ENCODE measurements around the gene ACYP1.

The ACYP1 gene

DNA sequence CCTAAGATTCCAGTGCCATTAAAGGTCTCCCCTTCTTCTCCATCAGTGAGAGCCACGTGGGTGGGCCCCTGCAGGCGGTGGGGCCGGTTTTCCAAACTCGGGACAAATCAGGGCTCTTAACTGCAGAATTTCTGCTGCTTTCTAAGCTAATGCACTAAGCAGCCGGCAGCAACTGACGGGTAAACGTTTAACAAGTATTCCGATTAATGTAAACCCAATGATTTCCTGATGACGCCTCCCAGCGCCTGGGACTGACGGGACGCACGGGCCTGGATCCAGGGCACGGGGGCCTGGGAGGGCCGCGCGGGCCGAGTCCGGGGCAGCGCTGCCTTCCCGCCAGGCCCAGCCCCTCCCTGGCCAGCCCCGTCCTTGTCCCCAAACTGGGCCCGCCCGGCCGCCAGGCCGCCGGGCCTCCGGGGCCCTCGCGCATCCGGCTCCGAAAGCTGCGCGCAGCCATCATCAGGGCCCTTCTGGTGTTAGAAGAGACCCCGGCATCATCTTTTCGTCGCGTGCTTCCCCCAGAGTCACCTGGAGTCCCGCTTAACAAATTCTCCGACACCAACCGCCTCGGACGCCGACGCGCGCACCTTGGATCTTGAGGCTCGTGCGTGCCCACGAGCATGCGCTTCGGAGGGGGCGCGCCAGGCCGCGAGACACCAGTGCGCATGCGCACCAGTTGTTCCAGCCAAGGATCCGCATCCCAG is 12.8 kb downstream of the ACYP1 start, which contains the start of gene MLH3:
Gene MLH3 (minus strand): TSS at position 616 of the 704 bp plus-strand sequence. CDS start 1,812 bp downstream, outside the sequence.
- DNase-seq = peak; percentile 73
- Histone ChIP-seq H2AFZ (ENCODE audit: low read length) (peak within 1 kb of the TSS; percentile 61), H3K4me3 (ENCODE audit: low read length) (peak within 1 kb of the TSS; percentile 62), H3K27ac (ENCODE audit: low read length) (peak within 1 kb of the TSS; percentile 25; the same call in 1 of the 2 replicates), H3K4me2 (ENCODE audit: low read depth, low read length) (peak within 1 kb of the TSS; percentile 73), H4K20me1 (ENCODE audit: insufficient read depth, low read length) (no peaks in the 10 kb centered on the region), H3K9me2 (replicated peaks; ENCODE audit: insufficient read depth, low read length) (no peaks in the 10 kb centered on the region), H3K4me1 (ENCODE audit: low read length) (no peaks in the 10 kb centered on the region), H3K36me3 (replicated peaks; ENCODE audit: insufficient read depth, low read length) (no peaks in the 10 kb centered on the region), H3K9ac (ENCODE audit: low read length) (peak within 1 kb of the TSS; percentile 62), H3F3A (ENCODE audit: insufficient read depth, low read length) (peaks cover 3% of the 10 kb centered on the region; the same call in 1 of the 2 replicates), H3K27me3 (replicated peaks; ENCODE audit: insufficient read depth, low read length) (no peaks in the 10 kb centered on the region), H3K79me2 (ENCODE audit: low read length) (no peaks in the 10 kb centered on the region), H3K9me3 (replicated peaks; ENCODE audit: insufficient read depth, low read length) (no peaks in the 10 kb centered on the region)
- no peak for TF ChIP-seq CTCF (IDR thresholded peaks at IDR 0.05; ENCODE audit: low read length)
- TF ChIP-seq EZH2 (optimal IDR thresholded peaks at IDR 0.05; ENCODE audit: low read depth, low read length) = no peak

GRCh38 chr14:75049731-75050201 is 14.1 kb downstream of the ACYP1 start:
- Histone ChIP-seq H4K20me1 (ENCODE audit: insufficient read depth, low read length) (no peaks in the 10 kb centered on the region), H3K27me3 (replicated peaks; ENCODE audit: insufficient read depth, low read length) (no peaks in the 10 kb centered on the region), H3K4me3 (ENCODE audit: low read length) (no peak overlapping the region), H3K4me1 (ENCODE audit: low read length) (no peaks in the 10 kb centered on the region), H3K4me2 (ENCODE audit: low read depth, low read length) (no peak overlapping the region), H3K36me3 (replicated peaks; ENCODE audit: insufficient read depth, low read length) (no peaks in the 10 kb centered on the region), H3K79me2 (ENCODE audit: low read length) (no peaks in the 10 kb centered on the region), H2AFZ (ENCODE audit: low read length) (no peak overlapping the region), H3K9ac (ENCODE audit: low read length) (no peak overlapping the region), H3K9me2 (replicated peaks; ENCODE audit: insufficient read depth, low read length) (no peaks in the 10 kb centered on the region), H3F3A (ENCODE audit: insufficient read depth, low read length) (peaks cover 3% of the 10 kb centered on the region; the same call in 1 of the 2 replicates), H3K9me3 (replicated peaks; ENCODE audit: insufficient read depth, low read length) (no peaks in the 10 kb centered on the region), H3K27ac (ENCODE audit: low read length) (no peak overlapping the region)
- TF ChIP-seq CTCF (IDR thresholded peaks at IDR 0.05; ENCODE audit: low read length) = no peak
- TF ChIP-seq EZH2phosphoT487 (IDR thresholded peaks at IDR 0.05; ENCODE audit: low read length) = no peak
- no peak for TF ChIP-seq EZH2 (optimal IDR thresholded peaks at IDR 0.05; ENCODE audit: low read depth, low read length)
- no peak for DNase-seq

- Histone ChIP-seq H3K9ac (ENCODE audit: low read length) (no peak overlapping the region), H2AFZ (ENCODE audit: low read length) (no peak overlapping the region), H3K27ac (ENCODE audit: low read length) (no peak overlapping the region), H3K27me3 (replicated peaks; ENCODE audit: insufficient read depth, low read length) (no peaks in the 10 kb centered on the region), H3K4me3 (ENCODE audit: low read length) (no peak overlapping the region), H3K4me1 (ENCODE audit: low read length) (no peaks in the 10 kb centered on the region), H3F3A (ENCODE audit: insufficient read depth, low read length) (peaks cover 3% of the 10 kb centered on the region; the same call in 1 of the 2 replicates), H3K36me3 (replicated peaks; ENCODE audit: insufficient read depth, low read length) (no peaks in the 10 kb centered on the region), H3K9me2 (replicated peaks; ENCODE audit: insufficient read depth, low read length) (no peaks in the 10 kb centered on the region), H3K9me3 (replicated peaks; ENCODE audit: insufficient read depth, low read length) (no peaks in the 10 kb centered on the region), H4K20me1 (ENCODE audit: insufficient read depth, low read length) (no peaks in the 10 kb centered on the region), H3K79me2 (ENCODE audit: low read length) (no peaks in the 10 kb centered on the region), H3K4me2 (ENCODE audit: low read depth, low read length) (no peak overlapping the region)
- DNase-seq = no peak
- TF ChIP-seq EZH2phosphoT487 (IDR thresholded peaks at IDR 0.05; ENCODE audit: low read length) (no peak), EZH2 (optimal IDR thresholded peaks at IDR 0.05; ENCODE audit: low read depth, low read length) (no peak), CTCF (IDR thresholded peaks at IDR 0.05; ENCODE audit: low read length) (no peak)
Observed at GRCh38 chr14:75049136-75049535, 14.7 kb downstream of the ACYP1 start.

All from MM.1S (cell line).